Muscle of arm (tissue), 12 donors: ENCODE results near the gene FETUB. TPM values are rescaled to one million over a fixed set of nuclear protein-coding genes. Genes with fewer than 3 reads are reported as not detected.
"Not testable (repeated sequence)": the region's sequence is repeated elsewhere in the genome, so short reads cannot be mapped to it uniquely, and the experiment has no call there.

ENCODE experiments used
- DNase-seq: peaks from one replicate; pipeline ENCODE4 v3.0.0-alpha.2; 2013
- polyA plus RNA-seq, 12 donors: library from polyadenylated mRNA; unstranded; fragments of 120-200 nt; gene quantifications; one replicate each; pipeline ENCODE4 v1.2.1, GENCODE V29; 2013; ENCODE audit not compliant: insufficient read length in 12 of 12

Gene FETUB
- polyA plus RNA-seq, 12 donors = 0.11 to 0.69 (median 0.36) TPM; not detected in 5

DNA sequence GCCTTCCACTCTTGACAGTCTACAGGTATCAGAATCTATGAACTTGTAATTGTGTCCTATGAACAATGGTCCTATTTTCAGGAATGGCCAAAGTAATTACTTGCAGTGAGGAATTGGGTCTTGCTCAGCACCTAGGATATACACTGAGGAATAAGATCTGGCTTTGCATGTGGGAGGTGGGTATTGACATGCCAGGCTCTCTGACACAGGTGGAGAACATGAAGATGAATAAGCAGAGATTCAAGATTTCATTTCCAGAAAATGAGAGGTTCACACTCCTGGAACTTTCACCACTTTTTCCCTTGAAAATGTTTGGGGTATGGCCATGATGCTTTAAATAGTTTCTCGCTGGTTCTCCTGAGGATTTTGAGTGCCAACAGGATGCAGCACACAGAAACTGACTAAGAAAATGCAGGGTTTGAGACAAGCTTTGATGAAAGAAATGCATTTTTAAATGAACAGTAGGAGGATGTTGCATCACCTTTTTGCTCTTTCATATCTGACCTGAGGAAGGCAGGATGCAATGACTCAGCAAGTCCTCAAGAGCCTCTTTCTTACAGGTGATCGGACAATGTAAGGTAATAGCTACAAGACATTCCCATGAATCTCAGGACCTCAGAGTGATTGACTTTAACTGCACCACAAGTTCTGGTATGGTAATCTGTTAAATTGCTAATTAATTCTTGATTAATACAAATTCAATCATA, 29.3 kb downstream of the FETUB start:
- DNase-seq = no peak

- no peak for DNase-seq
These were observed 30.0 kb downstream of the FETUB start for GRCh38 chr3:186670155-186670554.

DNA sequence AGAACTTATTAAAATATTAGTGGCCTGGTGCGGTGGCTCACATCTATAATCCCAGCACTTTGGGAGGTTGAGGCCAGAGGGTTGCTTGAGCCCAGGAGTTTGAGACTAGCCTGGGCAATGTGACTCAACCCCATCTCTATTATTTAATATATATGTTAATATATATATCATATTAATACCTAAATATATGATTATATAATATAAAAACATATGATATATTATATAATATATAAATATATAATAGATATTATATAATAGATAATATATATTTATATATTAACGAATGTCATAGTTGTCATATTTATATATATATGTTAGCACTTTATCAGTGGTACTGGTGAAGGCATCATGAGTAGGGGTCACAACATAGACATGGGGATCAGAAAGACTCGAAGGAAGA, 30.9 kb downstream of the FETUB start:
- no peak for DNase-seq

DNA sequence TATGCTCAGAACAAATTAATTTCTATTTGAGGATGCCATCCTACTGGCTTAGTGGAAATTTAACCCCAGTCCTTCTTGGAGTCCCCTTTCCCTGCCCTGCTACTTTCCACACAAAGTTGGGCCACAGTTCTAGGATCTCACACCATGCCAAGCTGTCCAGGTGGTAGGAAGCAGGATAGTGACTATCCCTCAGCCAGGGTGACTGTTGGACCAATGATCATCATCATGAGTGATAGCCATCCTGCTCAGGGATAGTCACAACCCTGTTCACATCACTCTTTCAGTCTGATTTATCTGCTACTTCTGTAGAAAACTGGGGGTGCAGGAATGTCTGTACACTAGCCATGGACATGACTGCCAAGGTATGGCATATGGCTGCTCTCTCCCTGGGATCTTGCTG, 38.4 kb downstream of the FETUB start:
- DNase-seq = no peak

DNA sequence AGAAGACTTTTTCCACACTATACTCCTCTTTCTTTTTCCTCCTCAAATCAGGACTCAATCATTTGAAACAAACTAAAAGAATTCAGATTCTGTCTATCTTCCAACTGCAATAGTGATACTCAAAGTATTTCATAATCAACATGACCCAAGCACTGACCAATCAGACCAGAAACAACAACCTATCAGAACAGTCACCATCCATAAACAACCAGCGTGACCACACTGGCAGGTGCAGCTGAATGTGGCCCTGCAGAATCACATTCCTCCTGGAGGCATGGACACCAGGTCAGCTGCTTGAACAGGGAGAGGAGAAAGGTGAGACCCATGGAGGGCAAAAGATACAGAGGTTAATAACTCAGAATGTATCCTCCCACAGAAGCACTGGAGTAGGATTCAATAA, 39.0 kb downstream of the FETUB start:
- DNase-seq = no peak

- DNase-seq = no peak
These were observed 40.7 kb downstream of the FETUB start for GRCh38 chr3:186680869-186681268.

DNA sequence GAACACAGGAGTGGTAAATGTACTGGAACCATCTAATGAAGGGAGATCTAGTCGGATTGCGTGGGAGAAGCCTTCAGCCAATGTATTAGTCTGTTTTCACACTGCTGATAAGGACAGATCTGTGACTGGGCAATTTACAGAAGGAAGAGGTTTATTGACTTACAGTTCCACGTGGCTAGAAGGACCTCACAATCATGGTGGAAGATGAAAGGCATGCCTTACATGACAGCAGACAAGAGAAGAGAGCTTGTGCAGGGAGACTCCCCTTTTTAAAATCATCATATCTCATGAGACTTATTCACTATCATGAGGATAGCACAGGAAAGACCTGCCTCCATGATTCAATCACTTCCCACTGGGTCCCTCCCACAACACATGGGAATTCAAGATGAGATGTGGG, 42.6 kb downstream of the FETUB start:
- DNase-seq = no peak

DNA sequence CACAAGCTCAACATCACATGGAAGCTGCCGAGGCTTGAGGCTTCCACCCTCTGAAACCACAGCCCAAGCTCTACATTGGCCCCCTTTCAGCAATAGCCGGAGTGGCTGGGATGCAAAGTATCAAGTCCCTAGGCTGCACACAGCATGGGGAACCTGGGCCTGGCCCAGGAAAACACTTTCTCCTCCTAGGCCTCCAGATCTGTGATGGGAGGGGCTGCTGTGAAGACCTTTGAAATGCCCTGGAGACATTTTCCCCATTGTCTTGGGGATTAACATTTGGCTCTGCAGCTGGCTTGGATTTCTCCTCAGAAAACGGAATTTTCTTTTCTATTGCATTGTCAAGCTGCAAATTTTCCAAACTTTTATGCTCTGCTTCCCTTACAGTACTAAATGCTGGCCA, 43.8 kb downstream of the FETUB start:
- DNase-seq = no peak

- DNase-seq = not testable (repeated sequence)
These were observed 46.3 kb downstream of the FETUB start for GRCh38 chr3:186686475-186686874.

- no peak for DNase-seq
These were observed 47.0 kb downstream of the FETUB start for GRCh38 chr3:186687120-186687651.

DNA sequence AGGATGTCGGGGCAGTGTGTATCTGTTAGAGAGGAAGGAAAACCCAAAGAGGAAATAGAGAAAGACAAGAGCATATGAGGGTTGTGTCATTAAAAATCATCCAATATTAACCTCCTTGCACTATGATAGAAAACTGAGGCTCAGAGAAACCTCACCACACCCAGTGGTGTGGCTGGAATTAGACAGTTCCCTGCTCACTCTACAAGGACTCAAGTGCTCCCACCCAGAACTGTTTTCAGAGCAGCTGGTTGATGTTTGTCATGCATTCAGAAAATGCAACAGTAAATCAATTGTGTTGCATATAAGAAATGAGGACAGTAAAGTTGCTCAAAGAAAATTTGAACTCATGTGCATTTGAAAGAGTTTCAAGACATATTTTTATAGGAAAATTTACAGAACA, 50.1 kb downstream of the FETUB start:
- DNase-seq = not testable (repeated sequence)

DNA sequence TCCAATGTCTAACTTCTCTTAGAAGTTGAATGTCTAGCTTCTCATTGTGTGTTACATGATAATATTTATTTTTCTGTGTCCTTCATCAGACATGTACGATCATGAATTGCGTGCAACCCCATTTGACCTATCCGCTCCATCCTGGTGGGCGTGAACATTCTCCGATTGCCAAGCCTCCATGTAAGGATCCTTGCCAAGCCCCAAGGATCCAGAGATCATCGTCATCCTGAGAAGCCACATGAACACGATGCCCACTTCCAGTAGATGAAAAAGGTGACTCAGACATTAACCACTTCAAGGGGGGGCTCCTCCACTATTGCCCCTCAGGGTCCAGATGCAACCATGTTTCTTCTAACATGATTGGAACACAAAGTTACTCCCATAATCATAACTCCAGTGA, 51.5 kb downstream of the FETUB start:
- no peak for DNase-seq

DNA sequence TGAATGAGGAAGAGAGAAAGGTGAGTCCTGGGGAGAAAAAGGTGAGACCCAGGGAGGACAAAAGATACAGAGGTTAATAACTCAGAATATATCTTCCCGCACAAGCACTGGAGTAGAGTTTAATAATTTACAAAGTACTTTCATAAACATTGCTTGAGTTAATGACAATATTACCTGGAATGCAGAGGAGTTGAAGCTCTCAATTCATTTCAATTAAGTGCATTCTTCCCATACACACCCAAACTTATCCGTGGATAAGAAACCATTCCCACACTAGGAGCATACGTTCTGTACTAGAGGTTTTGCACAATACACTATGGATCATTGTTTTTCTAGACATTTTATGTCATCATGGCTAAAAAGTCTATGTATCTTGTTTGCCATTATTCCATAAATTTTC, 53.6 kb downstream of the FETUB start:
- DNase-seq = no peak

DNA sequence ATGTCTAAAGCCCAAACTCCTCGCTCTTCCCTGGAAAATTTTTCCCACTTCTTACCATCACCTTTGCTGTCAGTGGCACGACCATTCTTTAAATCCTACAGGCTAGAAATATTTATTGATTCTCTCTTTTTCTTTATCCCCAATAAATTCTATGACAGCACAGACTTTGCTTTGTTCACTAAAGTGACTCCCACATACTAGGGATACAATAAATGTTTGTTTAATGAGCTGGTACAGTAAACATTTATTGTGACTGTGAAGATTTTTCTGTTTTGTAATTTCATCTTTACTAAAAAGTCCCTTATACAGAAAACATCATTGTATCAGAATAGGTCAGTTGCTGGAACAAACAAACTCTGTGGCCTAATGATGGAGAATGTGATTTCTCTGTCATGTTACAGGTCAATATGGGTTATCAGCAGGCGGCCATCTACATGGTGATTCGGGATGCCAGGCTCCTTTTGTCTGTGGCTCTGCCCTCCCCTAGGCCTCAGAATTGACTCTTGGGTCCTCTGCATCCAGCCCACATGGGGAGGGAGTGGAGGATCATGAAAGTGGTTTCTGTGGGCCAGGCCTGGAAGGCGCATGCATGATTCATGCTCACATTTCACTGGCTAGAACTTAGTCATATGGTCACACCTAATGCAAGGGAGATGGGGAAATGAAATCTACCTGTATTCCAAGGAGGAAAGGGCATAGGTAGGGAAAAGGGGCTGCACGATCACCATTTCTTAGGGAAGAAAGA, 54.3 kb downstream of the FETUB start:
- DNase-seq = no peak

DNA sequence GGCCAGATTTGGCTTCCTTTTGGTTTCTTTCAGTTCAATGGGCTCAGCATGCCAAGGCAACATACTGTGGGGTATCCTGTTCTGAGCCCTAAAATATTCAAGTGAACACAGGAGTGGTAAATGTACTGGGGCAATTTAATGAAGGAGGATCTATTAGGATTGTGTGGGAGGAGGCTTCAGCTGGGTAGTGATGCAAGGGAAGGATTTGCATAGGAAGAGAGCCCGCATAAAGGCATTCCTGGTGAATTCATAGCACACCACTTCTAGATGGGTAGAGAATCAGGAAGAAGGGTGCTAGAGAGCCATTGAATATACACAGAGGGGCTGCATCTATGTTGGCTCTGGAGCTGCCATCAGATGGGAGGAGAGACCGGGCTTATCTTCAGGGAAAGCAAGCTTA, 56.3 kb downstream of the FETUB start:
- no peak for DNase-seq

GRCh38 chr3:186697510-186697909, 57.3 kb downstream of the FETUB start:
- DNase-seq = no peak

DNA sequence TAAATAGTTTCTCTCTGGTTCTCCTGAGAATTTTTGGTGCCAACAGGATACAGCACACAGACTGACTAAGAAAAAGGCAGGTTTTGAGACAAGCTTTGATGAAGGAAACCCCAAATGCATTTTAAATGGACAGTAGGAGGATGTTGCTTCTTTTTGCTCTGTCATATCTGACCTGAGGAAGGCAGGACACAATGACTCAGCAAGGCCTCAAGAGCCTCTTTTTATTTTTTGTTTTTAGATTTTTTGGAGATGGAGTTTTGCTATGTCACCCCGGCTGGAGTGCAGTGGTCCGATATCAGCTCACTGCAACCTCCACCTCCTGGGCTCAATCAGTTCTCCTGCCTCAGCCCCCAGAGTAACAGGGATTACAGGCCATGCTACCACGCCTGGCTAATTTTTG, 60.1 kb downstream of the FETUB start:
- no peak for DNase-seq

DNA sequence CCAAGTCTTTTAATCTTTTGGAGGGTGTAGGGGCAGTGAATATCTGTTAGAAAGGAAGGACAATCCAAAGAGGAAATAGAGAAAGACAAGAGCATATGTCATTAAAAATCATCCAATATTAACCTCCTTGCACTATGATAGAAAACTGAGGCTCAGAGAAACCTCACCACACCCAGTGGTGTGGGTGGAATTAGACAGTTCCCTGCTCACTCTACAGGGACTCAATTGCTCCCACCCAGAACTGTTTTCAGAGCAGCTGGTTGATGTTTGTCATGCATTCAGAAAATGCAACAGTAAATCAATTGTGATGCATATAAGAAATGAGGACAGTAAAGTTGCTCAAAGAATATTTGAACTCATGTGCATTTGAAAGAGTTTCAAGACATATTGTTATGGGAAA, 62.3 kb downstream of the FETUB start:
- DNase-seq = not testable (repeated sequence)

Other genes starting within 250 kb of the FETUB start
- 1 to 10 TPM in 10 of 12 donors, not detected in 2; 1.6 to 7.0 (median 3.2) TPM for gene CRYGS, start 96.0 kb upstream of the FETUB start, polyA plus RNA-seq
- 10 to 100 TPM in 11 of 12 donors, not detected in 1; 10.4 to 16.5 (median 13.0) TPM for gene TBCCD1, start 73.1 kb upstream of the FETUB start, polyA plus RNA-seq
- gene DNAJB11, start 69.7 kb upstream of the FETUB start, polyA plus RNA-seq = 10 to 100 TPM in 11 of 12 donors, not detected in 1; 31.9 to 50.3 (median 44.9) TPM
- gene AHSG, start 27.3 kb upstream of the FETUB start, polyA plus RNA-seq = 10 to 100 TPM in 1 of 12 donors, 1 to 10 TPM in 3, under 1 TPM in 6, not detected in 2; 0.13 to 70.1 (median 0.57) TPM
- gene HRG, start 25.6 kb downstream of the FETUB start, polyA plus RNA-seq = 1 to 10 TPM in 1 of 12 donors, under 1 TPM in 5, not detected in 6; 0.04 to 2.7 (median 0.19) TPM
- 1 to 10 TPM in 1 of 12 donors, under 1 TPM in 6, not detected in 5; 0.07 to 4.0 (median 0.33) TPM for gene KNG1, start 77.0 kb downstream of the FETUB start, polyA plus RNA-seq
- gene EIF4A2, start 143.2 kb downstream of the FETUB start, polyA plus RNA-seq = 100 to 1,000 TPM in 11 of 12 donors, not detected in 1; 447 to 655 (median 578) TPM
- 10 to 100 TPM in 11 of 12 donors, not detected in 1; 16.7 to 46.8 (median 27.5) TPM for gene RFC4, start 166.1 kb downstream of the FETUB start, polyA plus RNA-seq
- gene ADIPOQ, start 202.3 kb downstream of the FETUB start, polyA plus RNA-seq = under 1 TPM in 5 of 12 donors, not detected in 7; 0.03 to 0.12 (median 0.07) TPM